Right renal cortex interstitium (tissue), 3 donors: ENCODE results near the gene PRR14L. TPM values are rescaled to one million over a fixed set of nuclear protein-coding genes. Genes with fewer than 3 reads are reported as not detected.

Experiments
- DNase-seq, 3 donors: peaks; one replicate each; pipeline ENCODE4 v3.0.0-alpha.2; 2013; ENCODE audit warnings: low read depth in 3 of 3, low spot score in 2 of 3
- polyA plus RNA-seq, 3 donors: library from polyadenylated mRNA; unstranded; fragments of 120-200 nt; gene quantifications; one replicate each; pipeline ENCODE4 v1.2.1, GENCODE V29; 2013; ENCODE audit not compliant: insufficient read length in 3 of 3

PRR14L gene
- polyA plus RNA-seq, 3 donors = 25.0 to 26.7 (median 25.4) TPM

DNA sequence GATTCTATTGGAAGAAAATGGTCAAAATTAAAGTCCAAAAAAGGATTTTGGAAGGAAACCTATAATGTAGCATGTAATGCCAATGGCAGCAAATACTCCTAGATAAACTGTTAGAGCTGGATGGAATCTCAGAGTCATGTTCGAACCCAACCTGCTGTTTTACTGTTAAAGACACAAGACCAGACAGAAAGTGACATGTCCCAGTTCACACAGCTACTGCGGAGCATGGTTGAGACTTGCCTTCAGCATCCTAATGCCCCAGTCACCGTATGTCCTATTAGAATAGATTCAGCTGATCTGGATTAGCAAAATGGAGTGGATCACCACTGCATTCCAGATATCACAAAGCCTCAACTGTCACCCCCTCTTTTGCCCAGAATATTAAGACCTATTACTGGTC is 102.9 kb downstream of the PRR14L start:
- no peak for DNase-seq

DNA sequence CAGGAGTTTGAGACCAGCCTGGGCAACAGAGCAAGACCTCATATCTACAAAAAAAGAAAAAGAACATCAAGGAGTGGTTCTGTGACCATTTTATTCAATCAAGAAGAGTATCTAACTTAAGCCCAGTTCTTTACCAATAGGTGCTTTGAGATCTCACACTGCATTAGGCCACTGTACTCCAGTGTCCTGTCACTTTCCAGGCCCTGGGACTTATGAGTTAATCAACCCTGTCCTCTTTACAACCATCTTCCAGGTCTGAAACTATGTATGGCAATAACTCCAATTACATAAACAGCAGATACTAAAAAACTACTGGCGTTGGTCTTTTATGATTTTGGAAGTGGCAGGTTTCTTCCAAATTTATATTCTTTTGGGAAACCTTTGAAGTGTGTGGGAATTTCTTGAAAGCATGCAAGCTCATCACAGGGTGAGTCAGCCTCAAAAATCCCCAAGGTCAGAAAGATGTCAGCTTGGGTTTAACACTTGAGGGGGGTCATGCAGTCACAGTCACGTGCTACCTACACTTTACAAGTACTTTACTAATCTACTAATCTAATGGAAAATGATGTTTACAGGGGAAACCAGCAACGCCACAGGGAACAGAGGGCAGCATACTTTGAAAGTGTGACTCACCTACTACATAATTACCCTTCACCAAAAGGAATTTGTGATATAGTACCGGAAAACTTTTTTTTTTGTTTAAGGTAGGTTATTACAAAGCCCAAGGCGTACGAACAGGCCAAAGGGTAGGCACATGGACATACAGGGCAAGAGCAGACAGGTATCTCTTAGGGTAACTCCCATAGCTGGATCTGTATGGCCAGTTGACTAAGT is 103.5 kb downstream of the PRR14L start:
- DNase-seq = no peak

DNA sequence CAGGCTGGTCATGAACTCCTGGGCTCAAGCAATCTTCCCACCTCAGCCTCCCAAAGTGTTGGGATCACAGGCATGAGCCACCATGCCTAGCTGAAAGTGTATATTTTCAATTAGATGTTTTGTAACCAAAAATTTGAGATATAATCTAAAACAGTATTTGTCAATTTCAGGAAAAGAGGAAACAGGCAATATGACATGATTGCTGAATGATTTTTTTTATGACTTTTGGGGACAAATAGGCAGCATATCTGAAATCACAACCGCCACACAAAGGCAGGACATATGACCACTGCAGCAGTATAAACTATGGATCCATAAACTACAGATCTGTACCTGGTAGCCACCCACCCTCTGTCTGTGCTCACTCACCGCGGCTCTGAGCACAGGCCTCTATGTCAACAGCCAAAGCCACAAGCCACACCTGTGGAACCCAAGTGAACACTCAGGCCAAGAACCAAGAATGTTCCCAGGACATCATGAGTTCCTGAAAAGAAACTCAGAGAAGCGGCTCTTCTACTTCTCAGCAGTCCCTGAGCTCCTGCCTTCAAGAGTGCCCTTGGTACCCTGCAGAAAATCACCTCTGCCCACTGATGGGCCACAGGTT is 110.4 kb downstream of the PRR14L start:
- DNase-seq = no peak

DNA sequence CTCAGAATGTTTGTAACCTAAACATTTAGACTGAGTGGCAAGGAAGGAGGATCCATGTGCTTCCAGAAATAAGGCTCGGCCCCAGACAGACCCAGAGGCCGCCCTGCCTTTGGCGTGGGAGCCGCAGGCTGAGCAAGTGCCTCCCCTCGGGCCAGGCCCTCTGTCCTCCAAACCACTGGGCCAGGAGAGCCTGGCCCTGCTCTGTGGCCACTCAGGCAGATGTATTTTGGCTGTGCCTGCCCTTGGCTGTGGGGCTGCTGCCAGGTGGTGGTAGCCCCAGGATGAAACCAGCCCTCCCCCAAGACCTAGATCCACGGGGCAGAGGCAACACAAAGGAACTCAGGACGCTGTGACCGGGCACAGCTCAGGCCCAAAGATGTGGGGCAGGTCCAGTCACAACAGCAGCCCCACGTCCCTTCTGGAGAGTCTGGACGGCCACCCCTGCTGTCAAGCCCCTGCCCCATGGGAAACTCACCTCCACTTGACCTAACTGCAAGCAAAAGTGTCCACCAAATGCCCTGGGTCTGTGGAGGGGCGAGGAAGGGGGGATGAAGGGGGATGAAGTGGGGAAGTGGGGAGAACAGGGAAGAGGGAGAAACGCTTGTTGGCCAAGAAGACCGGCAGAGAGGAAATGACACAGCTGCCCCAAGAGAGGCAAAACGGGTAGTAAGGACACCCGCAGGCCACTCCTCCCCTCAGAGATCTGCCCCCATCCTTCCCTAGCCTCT is 111.9 kb downstream of the PRR14L start:
- DNase-seq = no peak

DNA sequence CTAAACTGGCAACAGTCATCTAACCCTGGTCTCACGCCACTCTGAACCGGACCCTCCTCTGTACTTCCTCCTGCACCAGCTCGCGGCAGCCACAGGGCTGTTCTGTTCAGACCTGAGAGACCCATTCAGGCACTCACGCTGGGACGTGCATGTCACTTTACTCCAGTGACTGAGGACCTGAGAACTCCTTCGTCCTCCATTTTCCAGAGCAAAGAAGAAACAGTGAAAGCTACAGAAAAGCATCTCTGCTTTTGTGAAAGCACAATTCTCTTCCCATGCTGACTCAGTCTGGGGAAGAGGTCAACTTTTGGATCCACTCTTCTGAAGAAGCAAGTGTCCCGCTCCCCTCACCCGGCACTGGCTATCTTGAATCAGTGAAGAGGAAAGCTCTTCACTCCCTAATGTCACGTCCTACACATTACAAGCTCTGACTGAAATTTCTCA is 112.5 kb downstream of the PRR14L start:
- DNase-seq = no peak

DNA sequence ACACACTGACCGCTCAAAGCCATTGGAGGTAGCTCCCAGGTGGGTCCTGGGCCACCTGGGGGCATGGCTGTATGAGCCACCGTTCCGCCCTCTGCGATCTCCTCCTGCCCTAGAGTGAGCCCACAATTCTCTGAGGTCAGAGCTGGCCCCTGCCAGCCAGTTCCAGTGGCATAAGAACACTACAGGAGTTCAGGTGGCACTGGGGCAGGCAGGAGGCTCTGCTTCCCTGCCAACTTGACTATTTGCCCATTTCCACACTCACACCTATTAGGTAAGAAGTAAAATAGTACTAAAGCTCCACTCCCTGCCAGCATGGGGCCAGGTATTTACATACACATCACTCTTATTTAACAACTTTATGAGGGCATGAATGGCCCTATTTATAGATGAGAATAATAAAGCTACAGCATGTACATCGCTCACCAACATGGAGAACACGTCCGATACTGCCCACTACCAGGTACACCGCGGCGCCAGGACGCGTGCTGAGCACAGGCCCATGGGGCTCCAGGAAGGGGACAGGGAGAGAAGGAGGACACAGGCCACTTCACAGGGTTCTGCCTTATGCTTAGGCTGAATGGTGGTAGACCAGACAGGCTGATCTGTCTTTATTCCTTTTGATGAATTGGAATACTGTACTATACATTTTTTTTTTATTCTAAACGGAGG is 114.2 kb downstream of the PRR14L start:
- no peak for DNase-seq

DNA sequence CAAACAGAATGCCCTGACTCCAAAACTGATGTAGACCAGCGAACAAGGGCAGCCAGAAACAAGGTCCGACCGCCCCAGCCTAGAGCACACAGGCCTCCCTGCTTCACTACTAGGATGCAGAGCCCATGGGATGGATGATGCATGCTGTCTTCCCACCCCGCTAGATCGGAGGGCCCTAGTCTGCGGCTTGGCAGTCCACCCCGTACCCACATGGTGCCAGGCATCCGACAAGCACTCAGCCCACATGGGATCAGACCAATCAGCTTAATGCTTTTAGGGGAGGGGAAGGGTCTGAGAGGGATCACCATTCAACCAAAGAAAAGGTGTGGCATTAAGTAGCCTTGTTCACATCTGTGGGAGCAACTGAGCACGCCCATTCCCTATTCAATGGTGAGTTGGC is 118.5 kb downstream of the PRR14L start:
- no peak for DNase-seq

Other genes with a start within 250 kb of the PRR14L start
- gene PISD, start 87.9 kb downstream of the PRR14L start, polyA plus RNA-seq = 10 to 100 TPM; 28.8 to 32.8 (median 30.1) TPM
- 10 to 100 TPM; 14.0 to 16.5 (median 14.8) TPM for gene DEPDC5, start 3.9 kb upstream of the PRR14L start, polyA plus RNA-seq
- 100 to 1,000 TPM; 137 to 148 (median 143) TPM for gene YWHAH, start 194.4 kb upstream of the PRR14L start, polyA plus RNA-seq